ENCODE measurements around the gene GNAT1.

DNA sequence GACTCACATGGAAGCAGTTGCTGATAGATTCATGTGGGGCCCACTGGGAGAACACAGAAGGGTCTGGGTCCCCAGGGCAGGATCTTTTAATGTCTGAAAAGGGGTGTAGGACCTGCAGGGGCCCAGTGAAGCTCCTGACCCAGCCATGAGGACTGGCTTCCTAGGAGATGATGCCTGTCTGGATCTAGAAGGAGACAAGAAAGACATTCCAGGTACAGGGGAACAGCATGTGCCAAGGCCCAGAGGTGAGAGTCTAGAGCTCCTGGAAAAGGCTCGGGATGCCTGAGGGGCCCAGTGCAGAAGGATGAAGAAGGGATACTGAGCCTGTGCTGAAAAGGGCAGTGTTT is 41.0 kb upstream of the GNAT1 start:
- TF ChIP-seq CTCF (IDR thresholded peaks at IDR 0.05) (no peak), POLR2AphosphoS5 (IDR thresholded peaks at IDR 0.05) (no peak), POLR2A (IDR thresholded peaks at IDR 0.05) (no peak)

Measured in upper lobe of left lung (tissue), 4 donors.